HG03025 (cell line): ENCODE results near the gene PLXNA4.

Source experiments
- ATAC-seq: cut with Tn5 transposase; IDR thresholded peaks from one replicate; pipeline ENCODE4 v1.9.1; 2021; ENCODE audit warnings: mild to moderate bottlenecking, moderate library complexity; ENCODE audit not compliant: unreplicated experiment, low FRiP score

The PLXNA4 gene

GRCh38 chr7:132504852-132505251 is 71.4 kb downstream of the PLXNA4 start:
- no peak for ATAC-seq

GRCh38 chr7:132504071-132504470 is 72.2 kb downstream of the PLXNA4 start:
- ATAC-seq: no peak

GRCh38 chr7:132503415-132503814 is 72.9 kb downstream of the PLXNA4 start:
- ATAC-seq: no peak

- no peak for ATAC-seq
Measured at GRCh38 chr7:132501956-132502355, 74.3 kb downstream of the PLXNA4 start.

GRCh38 chr7:132500727-132501440 is 75.4 kb downstream of the PLXNA4 start:
- ATAC-seq: no peak

GRCh38 chr7:132499487-132499886 is 76.8 kb downstream of the PLXNA4 start:
- no peak for ATAC-seq

GRCh38 chr7:132499065-132499464 is 77.2 kb downstream of the PLXNA4 start:
- ATAC-seq: no peak

GRCh38 chr7:132498319-132498718 is 78.0 kb downstream of the PLXNA4 start:
- no peak for ATAC-seq

- ATAC-seq: no peak
Measured at GRCh38 chr7:132497098-132497497, 79.2 kb downstream of the PLXNA4 start.

- ATAC-seq: no peak
Measured at GRCh38 chr7:132495936-132496335, 80.3 kb downstream of the PLXNA4 start.

GRCh38 chr7:132494474-132494873 is 81.8 kb downstream of the PLXNA4 start:
- ATAC-seq: no peak

- no peak for ATAC-seq
Measured at GRCh38 chr7:132492823-132493445, 83.3 kb downstream of the PLXNA4 start.

- ATAC-seq: no peak
Measured at GRCh38 chr7:132491391-132491945, 84.8 kb downstream of the PLXNA4 start.

- ATAC-seq: no peak
Measured at GRCh38 chr7:132490474-132490873, 85.8 kb downstream of the PLXNA4 start.

- ATAC-seq: no peak
Measured at GRCh38 chr7:132489776-132490237, 86.5 kb downstream of the PLXNA4 start.

- ATAC-seq: no peak
Measured at GRCh38 chr7:132488634-132489302, 87.5 kb downstream of the PLXNA4 start.

- ATAC-seq: no peak
Measured at GRCh38 chr7:132486274-132486610, 90.0 kb downstream of the PLXNA4 start.

- ATAC-seq: no peak
Measured at GRCh38 chr7:132485600-132486273, 90.5 kb downstream of the PLXNA4 start.

- ATAC-seq: no peak
Measured at GRCh38 chr7:132485136-132485535, 91.1 kb downstream of the PLXNA4 start.

- ATAC-seq: no peak
Measured at GRCh38 chr7:132482866-132483265, 93.4 kb downstream of the PLXNA4 start.

- no peak for ATAC-seq
Measured at GRCh38 chr7:132480534-132480933, 95.7 kb downstream of the PLXNA4 start.
